GM19372 (cell line): Measurements from ENCODE around the gene PRDX2.

Experiments used
- ATAC-seq: cut with Tn5 transposase; IDR thresholded peaks from one replicate; pipeline ENCODE4 v1.9.1; 2021; ENCODE audit warnings: mild to moderate bottlenecking, low read depth, moderate library complexity; ENCODE audit not compliant: unreplicated experiment

PRDX2 gene

GRCh38 chr19:12757544-12758274 lies 43.9 kb downstream of the PRDX2 start:
- ATAC-seq, result no peak

DNA sequence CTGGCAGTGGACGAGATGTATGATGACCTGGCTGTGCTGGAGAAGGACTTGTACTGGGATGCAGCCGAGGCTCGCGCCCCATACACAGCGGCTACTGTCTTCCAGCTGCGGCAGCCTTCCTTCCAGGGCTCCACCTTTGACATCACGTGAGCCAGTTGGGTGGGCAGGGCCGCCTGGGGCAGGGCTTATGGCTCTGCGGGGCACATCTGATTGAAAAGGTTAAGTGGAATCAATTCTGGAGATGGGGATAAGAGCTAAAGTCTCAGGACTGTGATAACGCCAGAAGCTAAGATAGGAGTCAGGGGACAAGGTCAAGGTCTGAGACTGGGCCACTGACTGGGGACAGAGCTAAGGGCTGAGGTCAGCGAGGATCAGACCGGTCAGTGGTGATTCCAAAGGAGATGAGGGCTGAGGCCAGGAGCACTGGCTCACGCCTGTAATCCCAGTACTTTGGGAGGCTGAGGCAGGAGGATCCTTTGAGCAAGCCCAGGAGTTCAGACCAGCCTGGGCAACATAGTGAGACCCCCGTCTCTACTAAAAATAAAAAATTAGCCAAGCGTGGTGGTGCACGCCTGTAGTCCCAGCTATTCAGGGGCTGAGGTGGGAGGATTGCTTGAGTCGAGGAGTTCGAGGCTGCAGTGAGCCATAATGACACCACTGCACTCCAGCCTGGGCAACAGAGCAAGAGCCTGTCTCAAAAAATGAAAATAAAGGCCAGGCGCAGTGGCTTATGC lies 45.3 kb downstream of the PRDX2 start:
- ATAC-seq, result no peak

DNA sequence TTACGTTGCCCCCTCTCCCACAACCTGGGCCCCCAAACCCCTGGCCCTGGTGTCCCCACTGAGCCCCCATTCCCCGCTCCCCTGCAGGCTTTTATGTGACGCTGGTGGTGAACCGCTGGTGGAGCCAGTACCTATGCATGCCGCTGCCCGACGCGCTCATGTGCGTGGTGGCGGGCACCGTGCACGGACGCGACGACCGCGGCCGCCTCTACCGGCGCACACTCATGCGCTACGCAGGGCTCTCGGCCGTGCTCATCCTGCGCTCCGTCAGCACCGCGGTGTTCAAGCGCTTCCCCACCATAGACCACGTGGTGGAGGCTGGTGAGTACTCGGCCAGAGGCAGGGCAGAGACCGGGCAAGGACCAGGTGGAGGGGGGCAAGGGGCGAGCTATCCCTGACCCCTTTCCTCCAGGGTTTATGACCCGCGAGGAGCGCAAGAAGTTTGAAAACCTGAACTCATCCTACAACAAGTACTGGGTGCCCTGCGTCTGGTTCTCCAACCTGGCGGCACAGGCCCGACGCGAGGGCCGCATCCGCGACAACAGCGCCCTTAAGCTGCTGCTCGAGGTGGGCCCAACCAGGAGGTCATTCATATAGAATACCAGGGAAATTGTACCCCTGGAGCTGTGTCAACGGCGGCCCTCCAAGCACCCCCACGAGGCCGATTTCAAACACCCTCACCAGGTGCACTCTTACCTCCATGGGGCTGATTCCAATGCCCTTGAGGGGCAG lies 47.0 kb downstream of the PRDX2 start:
- no peak for ATAC-seq

DNA sequence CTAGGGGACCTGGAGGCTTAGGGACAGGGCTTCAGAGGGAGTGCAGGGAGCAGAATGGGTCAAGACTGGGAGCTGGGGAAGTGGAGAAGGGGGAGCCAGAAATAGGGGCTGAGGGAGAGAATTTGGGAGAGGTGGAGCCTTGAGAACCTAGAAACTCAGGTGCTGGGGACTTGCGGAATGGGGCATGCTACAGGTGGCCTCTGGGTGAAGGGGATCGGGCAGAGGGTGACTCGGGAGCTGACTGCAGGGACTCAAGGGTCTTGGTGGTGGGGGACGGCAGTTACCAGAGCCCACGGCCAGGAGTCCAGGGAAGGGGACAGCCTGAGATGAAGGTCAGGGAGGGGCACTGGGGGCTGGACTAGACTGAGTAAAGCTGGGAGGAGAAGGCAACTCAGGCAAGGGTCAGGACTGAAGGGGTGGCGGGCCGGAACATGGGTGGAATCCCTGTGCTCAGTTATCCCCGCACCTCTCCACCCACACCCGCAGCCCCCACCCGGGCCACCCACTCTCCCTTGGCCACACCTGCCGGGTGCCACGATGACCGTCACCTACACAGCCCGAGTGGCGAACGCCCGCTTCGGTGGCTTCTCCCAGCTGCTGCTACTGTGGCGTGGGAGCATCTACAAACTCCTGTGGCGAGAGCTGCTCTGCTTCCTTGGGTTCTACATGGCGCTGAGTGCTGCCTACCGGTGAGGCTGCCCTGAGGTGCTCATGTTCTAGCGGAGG lies 49.4 kb downstream of the PRDX2 start:
- no peak for ATAC-seq

DNA sequence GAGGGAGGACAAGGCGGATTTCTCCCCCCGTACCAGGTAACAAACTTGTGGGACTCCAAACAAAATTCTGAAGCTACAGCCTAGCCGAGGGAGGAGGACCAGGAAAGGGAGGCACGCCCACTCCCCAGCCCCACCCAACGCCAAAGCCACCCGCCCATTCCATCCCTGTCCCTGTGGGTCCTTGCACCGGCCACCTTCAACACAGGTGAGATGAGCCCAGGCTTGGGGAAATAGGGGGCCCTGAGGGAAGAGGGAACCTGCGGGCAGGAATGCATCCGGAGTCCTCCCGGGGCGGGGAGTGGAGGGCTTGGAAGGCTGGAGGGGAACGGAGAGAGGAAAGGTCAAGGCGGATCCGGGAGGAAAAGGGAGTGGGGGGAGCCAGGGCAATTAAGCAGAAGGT lies 50.0 kb downstream of the PRDX2 start, which contains the start of gene BEST2:
Gene BEST2 (plus strand): TSS at position 157 of the 400 bp plus-strand sequence. CDS start 802 bp downstream, outside the sequence.
- ATAC-seq, result no peak

- ATAC-seq, result no peak
These were observed 50.7 kb downstream of the PRDX2 start for GRCh38 chr19:12750851-12751250.

DNA sequence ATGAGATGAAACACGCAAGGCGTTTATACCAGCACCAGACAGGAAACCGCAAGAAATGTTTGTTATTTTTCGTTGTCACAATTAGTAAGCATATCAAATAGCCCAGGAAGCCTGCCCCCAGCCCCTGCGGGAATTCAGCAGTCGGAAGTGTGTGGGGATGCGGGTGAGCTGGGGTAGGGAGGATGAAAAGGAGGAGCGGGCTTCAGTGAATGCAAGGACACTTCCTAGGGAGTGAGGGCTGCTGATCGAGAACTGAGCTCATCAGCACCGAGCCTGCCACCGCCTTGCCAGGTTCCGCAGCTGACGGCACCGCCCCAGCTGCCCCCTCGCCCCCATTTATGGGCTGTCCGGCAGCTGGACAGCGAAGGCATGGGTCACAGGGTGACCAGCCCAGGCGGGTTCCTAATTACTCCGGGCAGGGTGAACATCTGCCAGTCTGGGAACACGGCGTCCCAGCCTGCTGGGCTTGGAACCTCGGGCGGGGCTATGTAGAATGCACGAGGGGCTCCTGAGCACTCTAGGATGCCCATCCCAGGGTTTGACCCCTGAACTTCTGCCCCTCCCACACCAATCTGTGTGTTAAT lies 51.6 kb downstream of the PRDX2 start:
- no peak for ATAC-seq

DNA sequence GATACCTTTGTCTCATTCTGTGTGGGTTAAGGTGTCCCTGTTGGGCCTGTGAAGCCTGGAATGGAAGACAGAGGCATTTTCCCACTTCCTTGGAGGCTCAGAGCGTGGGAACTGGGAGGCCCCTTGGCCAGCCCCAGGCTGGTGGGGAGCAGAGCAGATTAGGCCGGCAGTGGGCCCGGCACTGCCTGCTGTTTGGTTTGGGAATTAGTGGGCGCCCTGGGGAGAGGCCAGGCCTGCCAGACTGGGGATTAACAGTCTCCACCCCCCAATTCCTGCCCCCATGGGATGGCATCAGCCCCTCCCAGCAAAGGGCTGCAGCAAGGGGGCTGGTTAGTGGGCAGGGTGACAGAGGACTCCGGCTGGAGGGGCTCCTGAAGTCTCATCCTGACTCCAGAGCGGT lies 53.1 kb downstream of the PRDX2 start:
- ATAC-seq, result no peak
